Umbilical cord (tissue), 2 donors: ENCODE results near the gene PLEKHG5. TPM values are rescaled to one million over a fixed set of nuclear protein-coding genes. Genes with fewer than 3 reads are reported as not detected.

ENCODE experiments used
- DNase-seq: peaks from one replicate; pipeline ENCODE4 v3.0.0-alpha.2; 2015; ENCODE audit warnings: low spot score
- total RNA-seq: library from RNA; depleted of rRNA; stranded (reverse); fragments of >200 nt; gene quantifications from one replicate; pipeline ENCODE4 v1.2.3, GENCODE V29; 2014; ENCODE audit warnings: low replicate concordance; ENCODE audit not compliant: insufficient read depth

PLEKHG5 gene
- total RNA-seq, 1 donor from 2014 or later = 17.1 TPM

DNA sequence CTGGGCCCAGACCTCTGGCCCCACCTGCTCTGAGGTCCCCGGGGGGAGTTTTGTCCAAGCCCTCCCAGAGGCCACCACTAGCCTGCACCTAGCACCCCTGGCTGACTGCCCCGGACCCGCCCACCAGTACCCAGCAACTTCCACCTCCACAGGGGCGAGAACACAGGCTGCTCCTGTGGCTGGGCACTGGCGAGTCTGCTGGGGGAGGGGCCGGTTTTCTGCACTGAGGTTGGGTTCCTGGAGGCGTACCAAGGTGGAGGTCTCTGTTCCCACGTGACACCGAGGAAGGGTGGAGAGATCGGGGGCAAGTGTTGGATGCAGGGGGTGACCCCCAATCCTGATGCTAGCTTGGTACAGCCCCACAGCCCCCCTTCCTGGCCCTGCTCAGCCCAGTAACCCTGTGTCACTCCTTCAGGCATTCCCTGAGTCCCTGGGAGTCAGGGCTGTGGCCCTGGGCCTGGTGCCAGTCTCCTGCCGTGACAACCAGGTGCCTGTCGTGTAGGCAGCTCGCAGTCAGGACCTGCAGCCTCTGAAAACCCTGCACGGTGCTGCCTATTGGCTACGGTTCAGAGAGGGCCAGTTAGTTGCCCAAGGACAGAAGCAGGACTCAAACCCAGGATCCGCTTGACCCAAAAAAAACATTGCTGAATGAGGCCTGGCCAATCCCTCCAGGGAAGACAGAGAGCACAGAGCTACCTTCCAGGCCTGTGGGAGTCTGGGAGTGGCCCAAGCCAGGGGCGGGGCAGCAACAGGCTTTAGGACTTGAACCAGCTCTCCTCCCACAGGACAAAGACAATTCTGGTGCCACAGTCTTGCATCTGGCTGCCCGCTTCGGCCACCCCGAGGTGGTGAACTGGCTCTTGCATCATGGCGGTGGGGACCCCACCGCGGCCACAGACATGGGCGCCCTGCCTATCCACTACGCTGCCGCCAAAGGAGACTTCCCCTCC is 63.8 kb downstream of the PLEKHG5 start:
- DNase-seq = no peak

DNA sequence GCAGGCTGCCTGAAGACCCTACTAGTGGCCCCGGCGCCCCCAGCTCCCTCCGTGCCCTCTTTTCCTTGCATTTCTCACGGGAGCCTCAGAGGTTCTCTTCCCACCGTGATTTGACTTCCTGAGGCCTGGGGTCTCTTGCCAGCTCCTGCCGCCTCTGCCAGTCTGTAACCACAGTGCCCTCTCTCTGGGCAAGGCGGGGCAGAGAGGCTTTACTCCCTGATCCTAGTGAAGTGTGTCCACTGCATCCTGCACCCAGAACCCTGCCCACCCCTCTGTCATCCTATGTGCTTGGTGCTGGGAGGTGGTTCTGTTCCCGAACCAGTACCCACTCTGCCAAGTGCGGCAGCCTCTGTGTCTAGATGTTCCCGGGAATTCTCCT is 64.5 kb downstream of the PLEKHG5 start:
- DNase-seq = no peak

DNA sequence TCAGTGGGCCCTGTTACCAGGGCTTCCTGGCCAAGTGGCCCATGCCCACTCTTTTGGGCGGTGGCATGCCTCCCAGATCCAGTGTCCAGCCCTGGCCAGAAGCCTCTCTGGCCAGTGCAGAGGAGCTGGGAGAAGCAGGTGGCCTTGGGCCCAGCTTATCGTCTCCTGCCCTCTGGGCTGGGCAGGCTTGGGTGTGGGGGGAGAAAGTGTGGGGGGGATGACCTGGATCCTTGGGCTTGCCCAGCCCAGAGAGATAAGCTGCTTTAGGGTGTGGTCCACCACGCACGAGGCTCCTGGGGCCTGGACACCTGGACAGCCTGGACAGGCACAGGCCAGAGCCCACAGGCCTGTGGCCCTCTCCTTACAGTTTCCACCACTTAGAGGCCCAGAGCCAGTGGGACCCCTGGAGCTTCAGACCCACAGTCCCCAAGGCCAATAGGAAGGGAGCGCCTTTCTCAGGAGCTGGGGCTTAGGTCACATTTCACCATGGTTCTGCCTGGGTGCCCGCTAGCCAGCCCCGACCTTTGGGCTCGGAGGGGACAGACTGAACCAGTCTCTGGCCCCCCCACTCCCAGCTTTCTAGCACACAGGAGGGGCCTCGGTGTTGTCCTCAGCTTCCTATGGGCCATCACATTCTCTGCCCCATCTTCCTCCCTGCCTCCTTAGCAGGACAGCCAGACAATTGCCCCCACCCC is 65.0 kb downstream of the PLEKHG5 start:
- DNase-seq = no peak

DNA sequence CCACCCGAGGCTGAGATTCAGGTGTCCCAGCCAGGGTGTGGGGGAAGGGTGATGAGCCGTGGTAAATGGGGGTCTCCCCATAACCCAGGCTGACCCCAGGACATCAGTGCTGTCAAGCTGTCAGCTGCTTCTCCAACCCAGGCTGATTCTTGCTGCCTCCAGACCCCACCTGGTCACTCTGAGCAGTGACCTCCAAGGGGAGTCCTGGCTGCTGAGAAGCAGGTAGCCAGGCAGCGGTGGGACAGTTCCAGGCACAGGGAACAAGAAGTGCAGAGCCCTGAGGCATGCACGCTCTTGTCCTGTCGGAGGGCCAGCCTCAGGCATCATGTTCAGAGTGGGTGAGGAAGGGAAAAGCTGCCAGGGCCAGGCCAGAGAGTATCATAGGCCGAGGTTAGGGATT is 65.8 kb downstream of the PLEKHG5 start:
- no peak for DNase-seq

DNA sequence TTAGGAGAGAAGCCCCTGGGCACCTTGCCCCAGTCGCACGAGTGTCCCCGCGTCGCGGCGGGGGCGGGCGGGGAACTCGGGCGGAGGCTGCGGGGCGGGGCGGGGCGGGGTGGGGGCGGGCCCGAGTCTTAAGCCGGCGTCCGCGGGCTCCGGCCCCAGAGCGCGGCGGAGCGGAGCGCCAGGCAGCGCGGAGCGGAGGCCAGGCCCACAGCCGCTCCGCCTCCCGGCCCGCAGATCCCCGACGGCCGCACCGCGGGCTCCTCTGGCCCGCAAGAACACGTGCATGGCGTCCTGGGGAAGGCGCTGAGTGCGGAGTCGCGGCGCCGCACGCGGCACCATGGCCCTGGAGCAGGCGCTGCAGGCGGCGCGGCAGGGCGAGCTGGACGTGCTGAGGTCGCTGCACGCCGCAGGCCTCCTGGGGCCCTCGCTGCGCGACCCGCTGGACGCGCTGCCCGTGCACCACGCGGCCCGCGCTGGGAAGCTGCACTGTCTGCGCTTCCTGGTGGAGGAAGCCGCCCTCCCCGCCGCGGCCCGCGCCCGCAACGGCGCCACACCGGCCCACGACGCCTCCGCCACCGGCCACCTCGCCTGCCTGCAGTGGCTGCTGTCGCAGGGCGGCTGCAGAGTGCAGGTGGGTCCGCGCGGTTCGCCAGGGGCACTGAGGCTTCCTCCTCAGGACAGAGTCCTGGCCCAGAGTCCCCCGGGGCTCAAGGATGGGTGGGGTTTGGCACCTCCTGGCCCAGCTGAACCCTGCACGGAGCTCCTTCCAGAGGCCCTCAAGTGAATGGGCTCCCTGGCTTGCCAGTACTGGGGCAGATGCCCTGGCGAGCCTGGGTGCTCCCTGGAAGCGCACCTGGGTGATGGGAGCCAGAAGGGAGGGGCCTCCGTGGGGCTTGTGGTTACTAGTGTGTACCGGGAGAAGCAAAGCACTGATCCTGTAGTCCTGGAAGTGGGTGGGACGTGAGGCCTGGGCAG is 66.6 kb downstream of the PLEKHG5 start, which contains the start of gene ESPN:
Gene ESPN (plus strand): TSS at position 158 of the 975 bp plus-strand sequence. CDS start 180 bp downstream, at position 338.
- DNase-seq = no peak

DNA sequence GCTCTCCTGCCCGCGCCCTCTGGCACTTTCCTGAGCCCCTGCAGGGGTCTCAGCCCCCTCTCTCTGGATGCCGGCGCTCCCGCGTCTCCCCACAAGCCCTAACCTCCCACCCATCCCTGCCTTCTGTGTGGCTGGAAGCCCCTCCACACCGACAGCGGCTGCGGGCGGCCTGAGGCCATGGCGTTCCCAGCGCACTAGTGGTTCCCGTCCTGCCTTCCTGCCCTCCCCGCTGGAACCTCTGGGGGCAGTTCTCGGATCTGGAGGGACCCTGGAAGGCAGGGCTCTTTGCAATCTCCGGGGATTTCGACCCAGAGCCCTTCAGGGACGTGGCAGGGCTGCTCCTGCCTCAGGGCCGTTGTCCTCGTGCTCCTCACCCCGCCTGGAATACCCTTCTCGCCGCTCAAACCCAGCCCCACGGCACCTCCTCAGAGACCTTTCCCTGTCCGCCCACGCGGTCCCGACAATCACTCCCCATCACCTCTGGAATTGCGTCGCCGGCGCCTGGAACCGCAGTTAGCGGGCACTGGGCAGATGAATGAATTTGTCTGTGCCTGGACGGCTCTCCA is 67.4 kb downstream of the PLEKHG5 start:
- DNase-seq = no peak

DNA sequence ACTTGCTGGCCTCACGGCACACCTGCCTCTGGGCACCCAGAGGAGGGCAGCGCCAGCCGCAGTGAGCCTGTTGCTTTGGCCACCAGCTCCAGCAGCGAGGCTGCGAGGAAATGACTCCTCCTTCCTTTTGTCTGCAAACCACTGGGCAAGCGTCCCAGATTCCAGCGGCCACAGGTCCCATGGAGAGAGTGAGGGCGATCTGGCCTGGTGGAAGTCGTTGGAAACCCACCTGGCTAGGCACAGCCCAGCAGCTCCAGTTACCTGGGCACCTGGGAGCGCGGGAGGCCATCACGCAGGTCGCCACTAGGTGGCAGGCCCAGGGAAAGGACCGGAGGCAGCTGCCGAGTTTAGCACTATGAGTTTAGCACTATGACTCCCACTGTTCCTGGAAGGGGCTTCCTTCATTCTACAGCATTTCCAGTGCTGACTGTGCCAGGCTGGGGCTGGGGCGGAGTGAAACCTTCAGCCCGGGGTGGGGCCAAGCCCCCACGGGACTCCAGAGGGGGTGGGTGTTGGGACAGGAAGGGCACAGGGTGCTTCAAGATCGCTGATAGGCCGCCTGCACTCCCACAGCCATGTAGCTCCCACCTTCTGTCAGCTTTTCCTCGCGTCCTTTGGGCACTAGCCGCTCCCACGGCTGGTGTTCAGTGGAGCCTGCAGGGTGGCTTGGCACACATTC is 68.0 kb downstream of the PLEKHG5 start:
- no peak for DNase-seq

DNA sequence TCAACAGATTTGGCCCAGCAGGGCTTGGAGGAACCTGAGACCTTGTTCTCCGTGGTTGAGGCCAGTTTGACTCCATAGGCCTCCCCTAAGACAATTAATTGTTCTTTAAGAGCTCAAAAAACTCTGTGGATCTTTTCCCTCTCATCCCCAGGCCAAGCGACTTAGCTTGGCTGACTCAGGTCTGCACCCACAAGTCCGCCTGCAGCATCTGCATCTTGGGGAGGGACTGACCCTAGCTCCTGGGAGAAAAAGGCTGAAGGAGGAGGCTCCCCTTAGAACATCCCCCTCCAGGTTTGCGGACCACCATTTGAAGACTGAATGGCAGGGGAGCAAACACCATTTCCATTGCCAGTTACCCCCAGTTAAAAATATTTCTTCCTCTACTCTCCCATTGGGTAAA is 70.2 kb downstream of the PLEKHG5 start:
- DNase-seq = no peak

DNA sequence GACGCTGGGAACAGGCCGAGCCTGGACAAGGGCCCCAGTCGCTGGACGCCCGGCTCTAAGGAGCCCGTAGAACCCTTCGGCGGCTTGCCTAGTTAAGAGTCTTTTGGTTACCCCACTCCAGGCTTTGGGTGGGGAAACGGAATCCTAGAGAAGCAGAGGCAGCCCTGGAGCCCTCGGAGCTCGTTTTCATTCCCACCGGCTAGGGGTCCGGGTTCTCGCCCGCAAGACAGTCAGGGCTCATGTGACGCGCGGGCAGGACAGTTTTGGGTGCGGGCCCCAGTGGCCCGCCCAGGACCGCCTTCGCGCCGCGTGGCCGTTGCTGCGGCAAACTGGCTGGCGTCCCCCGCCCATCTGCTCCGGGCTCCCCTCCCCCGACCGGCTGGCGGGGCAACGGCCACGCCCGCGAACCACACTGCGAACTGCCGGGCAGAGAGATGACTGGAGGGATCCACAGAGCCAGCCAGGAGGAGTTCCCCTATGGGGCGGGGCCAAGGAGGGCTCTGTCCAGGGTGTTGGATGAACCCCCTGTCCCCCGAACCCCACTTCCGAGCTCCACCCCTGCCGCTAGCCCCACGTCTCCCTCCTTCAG is 70.9 kb downstream of the PLEKHG5 start:
- peak; percentile 36 for DNase-seq

DNA sequence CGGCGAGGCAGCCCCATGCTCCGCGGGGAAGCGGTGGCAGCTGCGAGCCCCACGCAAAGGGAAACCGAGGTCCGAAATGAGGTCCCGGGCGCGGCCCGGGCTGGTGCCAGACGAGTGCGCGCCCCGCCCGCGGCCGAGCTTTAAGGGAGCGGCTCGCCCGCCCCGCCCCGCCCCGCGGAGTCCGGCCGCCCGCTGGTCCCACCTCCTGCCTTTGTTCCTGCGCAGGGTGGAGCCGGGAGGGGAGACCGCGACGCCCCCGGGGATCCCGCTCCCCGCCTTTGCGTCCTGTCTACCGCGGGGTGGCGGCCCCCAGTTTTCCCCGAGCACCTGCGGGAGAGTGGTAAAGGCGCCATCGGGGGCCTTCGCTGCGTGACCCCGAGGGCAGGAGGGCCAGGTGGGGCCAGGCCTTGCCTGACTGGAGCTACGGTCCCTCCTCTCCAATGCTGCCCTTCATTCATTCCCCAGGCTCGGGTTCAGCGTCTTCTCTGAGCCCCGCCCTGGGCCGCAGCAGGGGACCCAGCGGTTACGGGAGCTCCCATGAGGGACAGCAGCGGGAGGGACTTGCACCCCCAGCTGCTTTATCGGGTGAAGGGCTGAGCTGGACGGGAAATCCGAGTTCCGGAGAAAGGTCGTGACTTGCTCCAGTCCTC is 71.5 kb downstream of the PLEKHG5 start, which contains the start of gene HES2:
Gene HES2 (minus strand): TSS at position 116 of the 650 bp plus-strand sequence. CDS start 99 bp downstream, at position 17.
- DNase-seq = no peak

DNA sequence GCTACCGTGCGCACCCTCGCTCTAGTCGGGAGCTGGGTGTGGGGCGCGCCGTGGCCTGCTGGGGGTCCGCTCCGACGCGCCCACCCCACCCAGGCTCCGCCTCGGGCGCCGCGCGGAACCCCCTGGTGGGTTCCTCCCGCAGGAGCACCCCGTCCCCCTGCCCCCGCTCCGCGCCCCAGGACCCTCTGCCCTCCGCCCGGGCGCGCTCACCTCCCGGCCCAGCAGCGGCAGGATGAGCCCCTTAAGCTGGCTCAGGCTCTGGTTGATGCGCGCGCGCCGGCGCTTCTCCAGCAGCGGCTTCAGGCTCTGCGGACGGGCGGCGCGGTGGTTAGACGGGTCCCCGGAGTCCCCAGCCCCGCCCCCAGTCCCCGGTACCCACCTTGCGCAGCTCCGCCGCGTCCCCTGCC is 72.1 kb downstream of the PLEKHG5 start:
- DNase-seq = no peak

DNA sequence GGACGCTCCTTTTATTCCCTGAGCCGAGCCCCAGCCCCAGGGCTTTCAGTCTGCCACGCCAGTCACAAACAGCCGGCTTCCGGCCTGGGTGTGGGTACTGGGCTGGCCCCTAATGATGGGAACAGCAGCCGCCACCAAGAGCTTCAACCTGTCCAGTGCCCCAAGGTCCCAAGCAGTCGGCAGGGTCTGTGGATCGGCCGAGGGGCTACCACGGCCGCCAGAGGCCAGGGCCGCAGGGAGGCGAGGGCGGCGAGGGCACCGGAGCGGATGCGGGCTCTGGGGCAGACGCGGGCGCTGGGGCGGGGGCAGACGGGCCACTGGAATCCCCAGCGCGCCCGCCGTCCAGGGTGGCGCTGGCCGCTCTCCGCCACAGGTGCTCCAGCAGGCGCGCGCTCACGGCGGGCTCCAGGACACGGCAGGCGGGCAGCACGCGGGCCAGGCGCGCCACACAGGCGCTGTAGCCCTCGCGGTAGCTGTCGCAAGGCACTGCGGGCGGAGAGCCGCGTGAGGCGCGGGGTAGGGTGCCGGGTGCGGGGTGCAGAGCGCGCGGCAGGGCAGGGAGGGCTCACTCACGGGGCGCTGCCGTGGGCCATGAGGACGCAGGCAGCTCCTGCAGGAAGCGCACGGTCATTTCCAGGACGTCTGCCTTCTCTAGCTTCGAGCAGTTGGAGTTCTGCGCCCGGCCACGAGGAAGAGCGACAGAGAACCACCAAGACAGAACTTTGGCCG is 72.6 kb downstream of the PLEKHG5 start:
- DNase-seq = no peak

DNA sequence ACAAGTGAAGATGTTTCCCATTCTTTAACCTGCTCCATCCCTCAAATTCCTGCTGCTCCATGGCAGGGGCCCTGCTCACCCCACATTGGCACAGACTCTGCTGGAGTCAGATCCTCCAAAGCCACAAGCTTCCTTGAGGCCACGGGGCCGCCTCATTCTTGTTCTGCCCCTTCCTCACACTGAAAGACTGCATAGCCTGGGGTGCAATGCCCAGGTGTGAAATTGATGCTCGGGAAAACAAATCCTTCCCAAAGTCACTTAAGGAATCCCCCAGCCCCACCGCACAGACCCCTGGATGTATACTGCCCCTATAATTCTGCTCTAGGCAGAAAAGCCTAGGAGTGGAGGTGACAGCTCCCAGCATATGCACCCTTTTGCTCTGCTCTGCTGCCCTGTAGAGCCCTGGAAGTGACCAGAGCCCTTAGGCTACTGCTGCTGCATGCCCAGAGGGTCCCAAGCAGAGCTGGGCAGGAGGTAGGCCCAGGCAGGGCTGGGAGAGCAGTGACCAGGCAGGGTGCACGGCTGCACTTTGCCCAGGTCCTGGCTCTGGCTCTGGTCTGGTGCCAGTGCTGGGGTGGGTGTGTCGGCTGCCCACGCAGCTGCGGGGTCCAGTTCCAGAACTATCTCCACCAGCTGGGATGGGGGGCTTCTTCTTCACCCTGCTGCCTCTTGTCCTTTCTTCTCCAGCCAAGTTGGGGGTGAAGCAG is 73.4 kb downstream of the PLEKHG5 start:
- DNase-seq = no peak

Other genes with a start within 250 kb of the PLEKHG5 start
- not detected for gene HES3, start 247.5 kb downstream of the PLEKHG5 start, total RNA-seq
- gene GPR153, start 230.6 kb downstream of the PLEKHG5 start, total RNA-seq = 17.6 TPM
- 7.5 TPM for gene ACOT7, start 97.9 kb downstream of the PLEKHG5 start, total RNA-seq
- gene HES2, start 71.7 kb downstream of the PLEKHG5 start, total RNA-seq = 0.24 TPM
- gene ESPN, start 66.9 kb downstream of the PLEKHG5 start, total RNA-seq = 0.24 TPM
- 21.4 TPM for gene TNFRSF25, start 25.5 kb downstream of the PLEKHG5 start, total RNA-seq
- gene NOL9, start 62.8 kb upstream of the PLEKHG5 start, total RNA-seq = 43.1 TPM
- not detected for gene TAS1R1, start 63.6 kb upstream of the PLEKHG5 start, total RNA-seq
- 24.1 TPM for gene ZBTB48, start 88.3 kb upstream of the PLEKHG5 start, total RNA-seq
- 32.3 TPM for gene KLHL21, start 111.2 kb upstream of the PLEKHG5 start, total RNA-seq
- gene PHF13, start 122.1 kb upstream of the PLEKHG5 start, total RNA-seq = 20.9 TPM
- 17.1 TPM for gene THAP3, start 133.2 kb upstream of the PLEKHG5 start, total RNA-seq
- gene DNAJC11, start 210.1 kb upstream of the PLEKHG5 start, total RNA-seq = 14.4 TPM